ENCODE data around the gene PSORS1C1.

GRCh38 chr6:31161216-31162126, 46.9 kb downstream of the PSORS1C1 start:
- TF ChIP-seq POLR2AphosphoS5 (IDR thresholded peaks at IDR 0.05) = no peak
- TF ChIP-seq CTCF (IDR thresholded peaks at IDR 0.05 in 8 of 11, conservative IDR thresholded peaks at IDR 0.05 in 3 of 11) = no peak
- no peak for TF ChIP-seq POLR2A (IDR thresholded peaks at IDR 0.05)

Measured in spleen (tissue), 7 donors.